HCT116 (cell line): ENCODE measurements around the gene DNHD1. TPM values are rescaled to one million over a fixed set of nuclear protein-coding genes. Genes with fewer than 3 reads are reported as not detected.

Experiments used
- ATAC-seq: fragments of 200-7000 bp; cut with Tn5 transposase; 2 replicates; pipeline ENCODE4 v1.9.1; 2020; ENCODE audit warnings: mild to moderate bottlenecking, moderate library complexity
- BruUV-seq: library from RNA; stranded (reverse); fragments of 400-500 nt; replicated peaks from 2 replicates; lab custom pipeline; 2021; lab: Mats Ljungman, UMichigan
- CTCF ChIA-PET: fragments of 300-600 bp; sonication (Branson Sonifier 250); formaldehyde crosslinking; loops from one replicate; lab custom pipeline; 2021; ENCODE audit warnings: antibody characterized with exemption; lab: Charles Lee
- POLR2A ChIA-PET: fragments of 300-600, 350-600 bp; sonication (Branson Sonifier 250); formaldehyde crosslinking; loops from one replicate; lab custom pipeline; 2021; ENCODE audit warnings: antibody characterized with exemption; lab: Charles Lee
- RAD21 ChIA-PET, 2 experiments: fragments of 300-600 bp; sonication (Branson Sonifier 250); formaldehyde crosslinking; loops; one replicate each; lab custom pipeline; 2023; ENCODE audit warnings: low total read pairs in 2 of 2; ENCODE audit not compliant: uncharacterized antibody in 2 of 2, unreplicated experiment in 2 of 2, low non-redundant PET in 1 of 2; lab: Charles Lee
- DNase-seq: peaks from one replicate; pipeline ENCODE4 v3.0.0-alpha.2; 2010; ENCODE audit warnings: low read depth, low spot score
- H2AFZ ChIP-seq: fragments of 200-600 bp; shearing (Covaris generic), sonication (generic); 2 replicates; pipeline ENCODE4 v1.6.1; 2017; ENCODE audit warnings: low read depth, mixed run types, mixed read lengths, antibody characterized with exemption, low read length; ENCODE audit not compliant: poor library complexity, severe bottlenecking
- H3K27ac ChIP-seq: 2 replicates; pipeline ENCODE4 v1.5.1; 2012; ENCODE audit warnings: low read depth, low read length
- H3K27me3 ChIP-seq: fragments of 200-600 bp; sonication (generic); 2 replicates; pipeline ENCODE4 v1.6.1; 2016; ENCODE audit warnings: mixed run types, low read length, mixed read lengths; ENCODE audit not compliant: insufficient read depth
- H3K36me3 ChIP-seq, 2 experiments: fragments of 200-500 bp in 1 of 2; fragments of 200-600 bp in 1 of 2; sonication (Bioruptor generic) in 1 of 2; sonication (generic) in 1 of 2; 2 replicates each; pipeline versions ENCODE4 v1.5.1 to v1.6.1; 2014 to 2016; ENCODE audit warnings: low read length in 2 of 2, inconsistent platforms in 1 of 2, mixed read lengths in 1 of 2, mixed run types in 1 of 2; ENCODE audit not compliant: insufficient read depth in 2 of 2, control insufficient read depth in 1 of 2
- H3K4me1 ChIP-seq, 2 experiments: fragments of 200-600 bp in 1 of 2; sonication (generic) in 1 of 2; 2 replicates each; pipeline versions ENCODE4 v1.5.1 to v1.6.1; 2012 to 2017; ENCODE audit warnings: low read length in 2 of 2, inconsistent platforms in 1 of 2, mild to moderate bottlenecking in 1 of 2, mixed read lengths in 1 of 2, mixed run types in 1 of 2, moderate library complexity in 1 of 2; ENCODE audit not compliant: insufficient read depth in 2 of 2, control insufficient read depth in 1 of 2
- H3K4me2 ChIP-seq: fragments of 200-600 bp; sonication (generic); 2 replicates; pipeline ENCODE4 v1.6.1; 2017; ENCODE audit warnings: mixed run types, low read length, mixed read lengths
- H3K4me3 ChIP-seq, 2 experiments: fragments of 200-600 bp in 1 of 2; sonication (generic) in 1 of 2; replicated peaks in 1 of 2; 2 replicates each; pipeline ENCODE4 v1.5.1; 2011 to 2016; ENCODE audit warnings: low read length in 2 of 2, control low read depth in 1 of 2, low read depth in 1 of 2, mild to moderate bottlenecking in 1 of 2, mixed read lengths in 1 of 2, mixed run types in 1 of 2
- H3K79me2 ChIP-seq: fragments of 200-600 bp; sonication (generic); 2 replicates; pipeline ENCODE4 v1.6.1; 2017; ENCODE audit warnings: mild to moderate bottlenecking, mixed run types, low read length, moderate library complexity, mixed read lengths; ENCODE audit not compliant: insufficient read depth
- H3K9ac ChIP-seq: fragments of 200-600 bp; sonication (generic); 2 replicates; pipeline ENCODE4 v1.6.1; 2016; ENCODE audit warnings: low read length, mixed read lengths
- H3K9me2 ChIP-seq: fragments of 200-600 bp; sonication (generic), shearing (Covaris generic); 2 replicates; pipeline ENCODE4 v1.6.1; 2017; ENCODE audit warnings: mixed run types, mild to moderate bottlenecking, moderate library complexity; ENCODE audit not compliant: insufficient read depth
- H3K9me3 ChIP-seq, 2 experiments: fragments of 200-500 bp in 1 of 2; fragments of 200-600 bp in 1 of 2; sonication (Bioruptor generic) in 1 of 2; sonication (generic) in 1 of 2; 2 replicates each; pipeline ENCODE4 v1.6.1; 2014 to 2017; ENCODE audit warnings: low read length in 2 of 2, mixed read lengths in 2 of 2, inconsistent platforms in 1 of 2, low read depth in 1 of 2, mild to moderate bottlenecking in 1 of 2, mixed run types in 1 of 2, moderate library complexity in 1 of 2; ENCODE audit not compliant: control insufficient read depth in 1 of 2, insufficient read depth in 1 of 2
- H4K20me1 ChIP-seq: fragments of 200-600 bp; sonication (generic), shearing (Covaris generic); 2 replicates; pipeline ENCODE4 v1.6.1; 2017; ENCODE audit warnings: mixed run types, mild to moderate bottlenecking, moderate library complexity; ENCODE audit not compliant: insufficient read depth
- SRF ChIP-seq: IDR thresholded peaks from 2 replicates; pipeline ENCODE4 v1.6.1; 2012; ENCODE audit warnings: low read depth
- ZFX ChIP-seq: fragments of 450-650 bp; IDR thresholded peaks from 2 replicates; pipeline ENCODE4 v1.6.1; 2017
- ZNF274 ChIP-seq: fragments of 200-500 bp; sonication (Bioruptor generic); IDR thresholded peaks from 2 replicates; pipeline ENCODE4 v1.6.1; 2014; ENCODE audit warnings: mild to moderate bottlenecking, low read depth, low read length, inconsistent platforms
- intact Hi-C: fragments of 100-400 bp; cut with micrococcal nuclease; formaldehyde crosslinking; loops from 2 replicates; pipeline ENCODE4 v1.10.0; 2022
- total RNA-seq: library from RNA; stranded (reverse); gene quantifications from one replicate; pipeline ENCODE4 v1.2.1, GENCODE V29; 2021; ENCODE audit not compliant: unreplicated experiment
- TF ChIP-seq, protein P1 (sequence below): IDR thresholded peaks from 2 replicates; pipeline ENCODE4 v1.6.1; 2011; ENCODE audit warnings: mild to moderate bottlenecking, low read length, moderate library complexity; ENCODE audit not compliant: insufficient replicate concordance; ENCODE audit errors: extremely low read depth
- TF ChIP-seq, protein P2 (sequence below): IDR thresholded peaks from 2 replicates; pipeline ENCODE4 v1.6.1; 2012

DNHD1 gene
- total RNA-seq, 1 experiment from 2014 or later, result 8.0 TPM

DNA sequence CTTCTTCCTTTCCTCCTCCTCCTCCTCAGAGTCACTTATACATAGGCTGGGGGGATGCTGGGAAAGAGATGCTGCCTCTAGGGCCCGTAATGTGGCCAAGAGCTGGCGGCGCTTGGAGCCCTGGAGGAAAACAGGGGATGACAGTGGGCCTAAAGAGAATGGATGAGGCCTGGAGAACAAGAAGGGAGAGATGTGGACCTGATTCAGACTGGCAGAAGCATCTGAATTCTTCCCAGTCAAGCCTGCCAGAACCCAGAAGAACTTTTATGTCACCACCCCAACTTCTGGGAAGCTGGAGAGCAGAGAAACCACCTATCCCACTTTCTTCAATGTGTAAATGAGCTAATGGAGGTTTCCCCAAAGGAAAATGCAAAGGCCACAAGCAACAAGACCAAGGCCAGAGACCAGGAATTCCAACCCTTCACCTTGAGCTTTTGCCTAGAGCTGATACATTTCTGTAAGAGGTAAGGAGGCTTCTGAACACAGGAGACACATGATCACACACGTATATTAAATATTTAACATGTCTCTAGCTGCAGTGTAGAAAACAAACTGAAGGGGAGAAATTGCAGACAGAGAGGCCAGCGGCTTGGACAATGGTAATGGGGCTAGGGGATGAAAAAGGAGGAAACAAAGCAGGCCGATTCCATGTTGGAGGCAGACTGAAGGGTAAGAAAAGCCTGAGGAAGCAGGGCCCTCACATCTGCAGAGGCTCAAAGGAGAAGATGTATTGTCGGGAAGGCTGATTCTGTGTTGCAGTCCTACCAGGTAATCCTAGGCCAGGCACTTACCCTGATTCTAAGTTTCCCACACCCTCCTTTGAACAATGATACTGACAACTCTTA, 105.2 kb downstream of the DNHD1 start:
- intact Hi-C loops, result loop anchor here (5.0 kb wide), 1 partner anchor 70 kb away; no protein-coding TSS in a partner anchor
- ChIA-PET POLR2A (no interaction called here), RAD21 (no interaction called here), CTCF (interaction anchor here (1.7 kb wide), 1 partner anchor 66 kb away, joined by 3 read pairs; no protein-coding TSS in a partner anchor)
- Histone ChIP-seq H3K9ac (peak overlapping the region; percentile 90), H3K9me3 (no peaks in the 10 kb centered on the region), H3K4me2 (peak overlapping the region; percentile 88), H3K79me2 (peaks cover 92% of the 10 kb centered on the region), H3K4me1 (peaks cover 18 to 37% of the 10 kb centered on the region in 2 experiments), H3K27me3 (no peaks in the 10 kb centered on the region), H2AFZ (no peak overlapping the region), H3K36me3 (peaks cover 17 to 42% of the 10 kb centered on the region in 2 experiments; a peak in 3 of 4 replicates), H3K27ac (peak overlapping the region; percentile 66; the same call in 1 of the 2 replicates), H3K4me3 (peak overlapping the region; percentile 81 to 96), H4K20me1 (no peaks in the 10 kb centered on the region), H3K9me2 (no peaks in the 10 kb centered on the region)
- DNase-seq, result no peak
- TF ChIP-seq, protein P1, sequence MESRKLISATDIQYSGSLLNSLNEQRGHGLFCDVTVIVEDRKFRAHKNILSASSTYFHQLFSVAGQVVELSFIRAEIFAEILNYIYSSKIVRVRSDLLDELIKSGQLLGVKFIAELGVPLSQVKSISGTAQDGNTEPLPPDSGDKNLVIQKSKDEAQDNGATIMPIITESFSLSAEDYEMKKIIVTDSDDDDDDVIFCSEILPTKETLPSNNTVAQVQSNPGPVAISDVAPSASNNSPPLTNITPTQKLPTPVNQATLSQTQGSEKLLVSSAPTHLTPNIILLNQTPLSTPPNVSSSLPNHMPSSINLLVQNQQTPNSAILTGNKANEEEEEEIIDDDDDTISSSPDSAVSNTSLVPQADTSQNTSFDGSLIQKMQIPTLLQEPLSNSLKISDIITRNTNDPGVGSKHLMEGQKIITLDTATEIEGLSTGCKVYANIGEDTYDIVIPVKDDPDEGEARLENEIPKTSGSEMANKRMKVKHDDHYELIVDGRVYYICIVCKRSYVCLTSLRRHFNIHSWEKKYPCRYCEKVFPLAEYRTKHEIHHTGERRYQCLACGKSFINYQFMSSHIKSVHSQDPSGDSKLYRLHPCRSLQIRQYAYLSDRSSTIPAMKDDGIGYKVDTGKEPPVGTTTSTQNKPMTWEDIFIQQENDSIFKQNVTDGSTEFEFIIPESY, result no peak
- TF ChIP-seq ZFX (no peak), ZNF274 (no peak), SRF (no peak)
- TF ChIP-seq, protein P2, sequence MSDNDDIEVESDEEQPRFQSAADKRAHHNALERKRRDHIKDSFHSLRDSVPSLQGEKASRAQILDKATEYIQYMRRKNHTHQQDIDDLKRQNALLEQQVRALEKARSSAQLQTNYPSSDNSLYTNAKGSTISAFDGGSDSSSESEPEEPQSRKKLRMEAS, result no peak
- no TSS peak for BruUV-seq
- ATAC-seq, result no peak
